ENCODE measurements around the gene ANAPC13.
A peak's percentile ranks its signal among the peaks of the same experiment; 100 is the strongest.

Gene ANAPC13

GRCh38 chr3:134485718-134486576, at the start of gene ANAPC13, which contains the start of gene CEP63:
TSS of gene ANAPC13 (minus strand) at chr3:134485985. CDS start at chr3:134482904, 3,081 bp downstream.
TSS of gene CEP63 (plus strand) at chr3:134486057. CDS start at chr3:134495321, 9,264 bp downstream.
- Histone ChIP-seq H3K4me1 (ENCODE audit: control insufficient read depth, insufficient read depth, low read length) (no peaks in the 10 kb centered on the region), H3K4me3 (ENCODE audit: low read depth, low read length) (peak within 1 kb of the TSS; percentile 60), H3K27ac (ENCODE audit: extremely low read depth, low read depth, low read length) (peak within 1 kb of the TSS; percentile 89), H3K36me3 (ENCODE audit: control insufficient read depth in 2 of 2, insufficient read depth in 1 of 2, low read length in 2 of 2) (peaks cover 0 to 28% of the 10 kb centered on the region in 2 experiments; a peak in 1 of 3 replicates), H3K9me3 (ENCODE audit: control insufficient read depth, insufficient read depth, low read depth, low read length) (no peaks in the 10 kb centered on the region)
- CTCF ChIA-PET, result interaction anchor here (0.8 to 1.6 kb wide), 3 partner anchors 9 to 274 kb away, joined by 4 to 6 read pairs (median 4); no protein-coding TSS in a partner anchor
- POLR2A ChIA-PET, result interaction anchor here (0.6 to 1.4 kb wide), 7 partner anchors 9 to 1710 kb away, joined by 3 to 5 read pairs (median 4); partner anchors contain the start of genes AMOTL2 and MSL2
- no peak for TF ChIP-seq ZNF398 (tag by site-specific recombination; IDR thresholded peaks at IDR 0.05)
- TF ChIP-seq, protein P1, sequence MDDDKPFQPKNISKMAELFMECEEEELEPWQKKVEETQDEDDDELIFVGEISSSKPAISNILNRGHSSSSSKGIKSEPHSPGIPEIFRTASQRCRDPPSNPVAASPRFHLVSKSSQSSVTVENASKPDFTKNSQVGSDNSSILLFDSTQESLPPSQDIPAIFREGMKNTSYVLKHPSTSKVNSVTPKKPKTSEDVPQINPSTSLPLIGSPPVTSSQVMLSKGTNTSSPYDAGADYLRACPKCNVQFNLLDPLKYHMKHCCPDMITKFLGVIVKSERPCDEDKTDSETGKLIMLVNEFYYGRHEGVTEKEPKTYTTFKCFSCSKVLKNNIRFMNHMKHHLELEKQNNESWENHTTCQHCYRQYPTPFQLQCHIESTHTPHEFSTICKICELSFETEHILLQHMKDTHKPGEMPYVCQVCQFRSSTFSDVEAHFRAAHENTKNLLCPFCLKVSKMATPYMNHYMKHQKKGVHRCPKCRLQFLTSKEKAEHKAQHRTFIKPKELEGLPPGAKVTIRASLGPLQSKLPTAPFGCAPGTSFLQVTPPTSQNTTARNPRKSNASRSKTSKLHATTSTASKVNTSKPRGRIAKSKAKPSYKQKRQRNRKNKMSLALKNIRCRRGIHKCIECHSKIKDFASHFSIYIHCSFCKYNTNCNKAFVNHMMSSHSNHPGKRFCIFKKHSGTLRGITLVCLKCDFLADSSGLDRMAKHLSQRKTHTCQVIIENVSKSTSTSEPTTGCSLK (tag by site-specific recombination; IDR thresholded peaks at IDR 0.05), result no peak
- TF ChIP-seq ZNF133 (tag by site-specific recombination; IDR thresholded peaks at IDR 0.05), result 0 out of 2 replicates have a peak, but pooled peaks have one; percentile 12
- TF ChIP-seq INSM2 (tag by site-specific recombination; IDR thresholded peaks at IDR 0.05), result no peak
- no peak for TF ChIP-seq ZNF558 (tag by site-specific recombination; IDR thresholded peaks at IDR 0.05)
- no peak for TF ChIP-seq REPIN1 (tag by site-specific recombination; IDR thresholded peaks at IDR 0.05; ENCODE audit: low read depth)
- peak; percentile 99 for TF ChIP-seq PRDM10 (tag by site-specific recombination; IDR thresholded peaks at IDR 0.05)
- TF ChIP-seq ZNF677 (tag by site-specific recombination; IDR thresholded peaks at IDR 0.05), result no peak
- no peak for TF ChIP-seq ZNF664 (tag by site-specific recombination; IDR thresholded peaks at IDR 0.05)
- TF ChIP-seq ZFP69B (tag by site-specific recombination; IDR thresholded peaks at IDR 0.05), result no peak; the same call in 1 of the 2 replicates
- TF ChIP-seq GLI2 (tag by site-specific recombination; IDR thresholded peaks at IDR 0.05; ENCODE audit: borderline replicate concordance, low read depth), result no peak
- TF ChIP-seq HIC1 (tag by site-specific recombination; IDR thresholded peaks at IDR 0.05), result peak; percentile 60; the same call in 1 of the 2 replicates
- TF ChIP-seq ZNF621 (tag by site-specific recombination; IDR thresholded peaks at IDR 0.05), result no peak
- TF ChIP-seq ZNF837 (tag by site-specific recombination; IDR thresholded peaks at IDR 0.05), result no peak
- TF ChIP-seq GFI1B (tag by site-specific recombination; IDR thresholded peaks at IDR 0.05), result no peak
- TF ChIP-seq MEIS1 (CRISPR knock-in tag; IDR thresholded peaks at IDR 0.05; ENCODE audit: borderline replicate concordance), result no peak
- TF ChIP-seq ZNF155 (tag by site-specific recombination; IDR thresholded peaks at IDR 0.05), result no peak
- TF ChIP-seq ZEB2 (tag by site-specific recombination; IDR thresholded peaks at IDR 0.05), result peak; percentile 77
- peak; percentile 77; the same call in 1 of the 2 replicates for TF ChIP-seq ZXDB (tag by site-specific recombination; IDR thresholded peaks at IDR 0.05)
- no peak for TF ChIP-seq ZNF211 (tag by site-specific recombination; IDR thresholded peaks at IDR 0.05; ENCODE audit: low read depth)
- no peak for TF ChIP-seq BCL11A (tag by site-specific recombination; IDR thresholded peaks at IDR 0.05; ENCODE audit: low read depth)
- TF ChIP-seq ZNF510 (tag by site-specific recombination; IDR thresholded peaks at IDR 0.05; ENCODE audit: insufficient replicate concordance), result no peak
- TF ChIP-seq OVOL3 (tag by site-specific recombination; IDR thresholded peaks at IDR 0.05), result no peak
- peak; percentile 71 for TF ChIP-seq ZNF600 (tag by site-specific recombination; IDR thresholded peaks at IDR 0.05)
- no peak for TF ChIP-seq ZNF221 (tag by site-specific recombination; IDR thresholded peaks at IDR 0.05; ENCODE audit: borderline replicate concordance)

All from HEK293 (cell line).